GM12801 (cell line): ENCODE measurements around the gene CYBB.

Experiments
- TF ChIP-seq, protein P1 (sequence below): IDR thresholded peaks from one replicate; pipeline ENCODE4 v1.5.1; 2011; ENCODE audit warnings: control low read depth; ENCODE audit not compliant: insufficient read length; ENCODE audit errors: extremely low read depth

The CYBB gene

DNA sequence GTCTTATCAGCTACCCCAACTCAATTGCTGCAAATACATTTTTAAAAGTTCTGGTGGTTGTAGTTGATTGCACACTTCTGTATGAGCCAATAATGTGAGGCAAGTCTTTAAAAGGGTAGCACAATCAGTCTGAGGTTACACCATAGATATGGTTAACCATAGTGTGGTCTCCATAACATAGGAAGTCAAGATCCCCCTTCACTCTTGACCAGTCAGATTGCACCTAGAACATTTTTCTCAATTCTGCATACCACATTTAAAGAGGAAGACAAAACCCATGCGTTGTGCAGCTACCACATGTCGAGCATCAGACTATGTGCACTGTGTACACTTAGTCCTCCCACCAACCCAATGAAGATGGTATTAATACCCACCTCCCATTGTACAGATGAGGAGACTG, 26.5 kb upstream of the CYBB start:
- TF ChIP-seq, protein P1, sequence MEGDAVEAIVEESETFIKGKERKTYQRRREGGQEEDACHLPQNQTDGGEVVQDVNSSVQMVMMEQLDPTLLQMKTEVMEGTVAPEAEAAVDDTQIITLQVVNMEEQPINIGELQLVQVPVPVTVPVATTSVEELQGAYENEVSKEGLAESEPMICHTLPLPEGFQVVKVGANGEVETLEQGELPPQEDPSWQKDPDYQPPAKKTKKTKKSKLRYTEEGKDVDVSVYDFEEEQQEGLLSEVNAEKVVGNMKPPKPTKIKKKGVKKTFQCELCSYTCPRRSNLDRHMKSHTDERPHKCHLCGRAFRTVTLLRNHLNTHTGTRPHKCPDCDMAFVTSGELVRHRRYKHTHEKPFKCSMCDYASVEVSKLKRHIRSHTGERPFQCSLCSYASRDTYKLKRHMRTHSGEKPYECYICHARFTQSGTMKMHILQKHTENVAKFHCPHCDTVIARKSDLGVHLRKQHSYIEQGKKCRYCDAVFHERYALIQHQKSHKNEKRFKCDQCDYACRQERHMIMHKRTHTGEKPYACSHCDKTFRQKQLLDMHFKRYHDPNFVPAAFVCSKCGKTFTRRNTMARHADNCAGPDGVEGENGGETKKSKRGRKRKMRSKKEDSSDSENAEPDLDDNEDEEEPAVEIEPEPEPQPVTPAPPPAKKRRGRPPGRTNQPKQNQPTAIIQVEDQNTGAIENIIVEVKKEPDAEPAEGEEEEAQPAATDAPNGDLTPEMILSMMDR, result no peak

DNA sequence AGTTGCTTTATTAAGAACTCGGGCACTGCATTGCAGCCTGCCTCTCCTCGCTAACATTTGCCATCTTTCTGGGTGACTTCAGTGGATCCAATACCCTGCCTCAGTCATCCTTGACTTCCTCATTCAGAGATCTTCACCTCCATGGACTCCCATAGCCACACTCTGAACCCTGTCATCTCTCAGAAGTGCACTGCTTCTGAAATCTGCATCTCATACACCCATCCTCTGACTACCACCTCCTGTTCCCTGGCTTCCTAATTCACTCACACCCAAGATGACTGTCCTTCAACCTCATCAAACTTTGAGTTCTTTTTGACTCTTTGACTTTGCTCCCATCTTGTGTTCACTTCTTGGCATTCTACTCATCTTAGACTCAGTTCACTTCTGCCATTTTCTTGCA, 25.3 kb upstream of the CYBB start:
- TF ChIP-seq, protein P1, result no peak

DNA sequence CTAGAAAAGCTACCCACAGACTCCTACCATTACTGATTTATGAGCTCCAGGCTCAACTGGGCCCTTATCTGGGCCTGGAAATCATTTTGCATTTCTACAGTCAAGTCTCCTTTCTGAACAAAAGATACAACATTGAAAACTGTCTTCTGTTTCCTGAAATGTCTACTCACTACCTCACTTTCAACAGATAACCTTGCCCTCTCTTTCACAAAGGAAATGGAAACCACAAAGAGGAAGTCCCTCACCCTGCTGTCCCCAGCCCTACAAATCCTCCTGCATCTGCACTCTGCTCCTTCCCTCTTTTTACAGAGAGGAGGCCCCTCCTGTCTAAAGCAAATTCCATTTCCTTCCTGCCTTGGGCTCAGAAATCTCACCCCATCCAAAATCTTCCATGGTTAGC, 24.8 kb upstream of the CYBB start:
- TF ChIP-seq, protein P1, result no peak

DNA sequence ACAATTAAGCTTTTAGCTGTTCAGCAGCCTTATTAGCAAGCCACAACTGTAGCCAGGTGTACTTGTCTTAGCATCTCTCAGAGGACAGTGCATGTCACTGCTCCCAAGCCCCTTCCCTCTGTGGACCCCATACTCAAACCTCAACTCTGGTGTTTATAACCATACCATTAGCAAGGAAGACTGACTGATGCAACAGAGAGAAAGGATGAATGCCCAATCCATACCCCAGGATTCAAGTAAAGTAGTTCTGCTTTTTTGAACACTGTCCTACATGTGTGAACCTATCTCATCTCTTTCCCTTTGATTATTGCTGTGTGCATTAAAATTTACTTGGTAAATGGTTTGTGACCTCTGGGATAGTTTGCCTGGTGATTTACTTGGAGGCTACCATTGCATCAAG, 22.8 kb upstream of the CYBB start:
- TF ChIP-seq, protein P1, result no peak

DNA sequence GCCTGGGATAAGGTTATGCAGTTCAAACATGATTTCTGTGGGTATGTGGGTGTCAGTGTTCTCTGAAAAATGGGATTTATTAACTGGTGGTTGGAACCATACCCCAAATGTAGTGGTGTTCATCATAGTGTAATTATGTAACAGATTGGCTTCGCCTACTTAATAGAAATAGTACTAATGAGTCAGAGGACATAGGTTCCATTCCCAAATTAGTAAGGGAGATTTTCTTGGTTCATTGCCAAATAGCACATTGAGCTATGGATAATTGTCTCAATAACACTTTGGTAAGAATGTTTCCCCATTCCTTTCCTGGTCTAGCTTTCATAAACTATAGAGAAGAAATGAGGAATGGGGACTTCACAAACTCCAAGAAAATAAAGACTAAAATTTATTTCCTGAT, 20.5 kb upstream of the CYBB start:
- TF ChIP-seq, protein P1, result no peak

DNA sequence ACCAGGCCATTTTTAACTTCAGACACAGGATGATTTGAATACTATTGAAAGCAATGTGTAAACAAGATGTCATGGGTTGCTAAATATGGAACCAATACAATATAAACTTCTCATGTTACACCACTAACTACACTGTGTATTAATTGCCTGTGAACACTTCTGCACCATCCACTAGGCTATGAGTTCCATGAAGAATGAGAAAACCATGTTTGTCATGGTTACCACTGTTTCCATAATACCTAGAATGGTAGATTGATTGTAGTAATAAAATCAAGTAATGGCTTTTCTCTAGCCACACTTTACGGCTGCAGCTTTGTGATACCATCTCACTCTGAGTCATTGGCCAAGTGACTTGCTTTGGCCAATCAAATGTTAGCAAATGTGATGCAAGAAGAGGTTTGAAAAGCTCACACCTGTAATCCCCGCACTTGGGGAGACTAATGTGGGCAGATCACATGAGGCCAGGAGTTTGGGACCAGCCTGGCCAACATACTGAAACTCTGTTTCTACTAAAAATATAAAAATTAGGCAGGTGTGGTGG, 19.9 kb upstream of the CYBB start:
- TF ChIP-seq, protein P1, result no peak

DNA sequence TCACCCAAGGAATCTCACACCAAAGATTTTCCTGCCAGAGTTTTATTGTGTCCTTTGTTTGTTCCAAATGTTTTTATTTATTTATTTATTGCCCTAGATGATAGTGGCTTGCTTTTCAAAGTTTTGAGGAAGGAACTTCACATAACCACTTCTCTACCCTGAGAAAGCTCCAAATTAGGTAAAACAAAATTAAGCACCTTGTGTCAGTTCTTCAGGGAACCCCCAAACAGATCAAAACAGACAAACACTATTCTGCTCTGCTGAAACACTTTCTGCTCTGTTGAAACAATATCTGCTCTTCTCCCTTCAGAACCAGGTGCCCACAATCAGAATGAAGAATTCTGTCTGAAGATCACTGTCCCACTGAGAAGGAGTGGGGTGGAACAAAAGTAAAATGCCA, 16.5 kb upstream of the CYBB start:
- TF ChIP-seq, protein P1, result no peak

DNA sequence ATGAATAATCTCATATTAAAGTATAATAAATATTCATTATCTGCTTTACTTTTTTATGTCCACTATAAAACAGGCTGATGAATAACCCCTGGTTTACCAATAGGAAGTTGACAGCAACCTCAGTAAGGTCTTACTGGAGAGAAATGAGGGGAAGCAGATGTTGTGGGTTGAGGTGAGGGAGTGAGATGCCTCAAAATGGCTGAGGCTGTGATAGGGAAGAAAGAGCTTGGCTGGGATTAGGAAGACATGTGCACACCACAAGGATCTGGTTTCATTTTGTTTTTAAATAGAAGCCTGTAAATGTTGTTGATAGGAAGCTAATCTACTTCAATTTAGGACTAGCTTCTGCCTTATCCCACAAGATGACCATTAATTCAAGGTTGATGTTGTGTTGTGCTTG, 14.4 kb upstream of the CYBB start:
- TF ChIP-seq, protein P1, result no peak
